H1 (cell line): ENCODE measurements around the gene TTC28. TPM values are rescaled to one million over a fixed set of nuclear protein-coding genes. Genes with fewer than 3 reads are reported as not detected.

Experiments used
- BCL11A ChIP-seq, 2 experiments: IDR thresholded peaks; one replicate each; pipeline ENCODE4 v1.6.1; 2011; ENCODE audit warnings: low read depth in 2 of 2, low read length in 2 of 2, mild to moderate bottlenecking in 2 of 2
- BRCA1 ChIP-seq: IDR thresholded peaks from 2 replicates; pipeline ENCODE4 v1.6.1; 2012; ENCODE audit warnings: low read depth, low read length, improper control_type of control experiment
- KDM1A ChIP-seq: fragments of 200-600, 300-600 bp; sonication (generic); IDR thresholded peaks from 2 replicates; pipeline ENCODE4 v1.7.1; 2016; ENCODE audit warnings: mild to moderate bottlenecking, low read length, borderline replicate concordance
- NANOG ChIP-seq: IDR thresholded peaks from 2 replicates; pipeline ENCODE4 v1.6.1; 2011; ENCODE audit warnings: low read length, low read depth, mild to moderate bottlenecking, inconsistent platforms; ENCODE audit not compliant: insufficient read depth, poor library complexity, severe bottlenecking
- POLR2A ChIP-seq, 2 experiments: IDR thresholded peaks; 1 replicate in 1 of 2; 2 replicates in 1 of 2; pipeline ENCODE4 v1.6.1; 2011; ENCODE audit warnings: low read depth in 2 of 2, low read length in 2 of 2, mild to moderate bottlenecking in 2 of 2; ENCODE audit errors: control extremely low read depth in 1 of 2
- polyA plus RNA-seq, 7 experiments: library from polyadenylated mRNA; depleted of rRNA in 3 of 7; stranded (reverse) in 5 of 7; unstranded in 2 of 7; fragments of >200 nt in 5 of 7; fragments of 200-250 nt in 2 of 7; gene quantifications; 1 replicate in 5 of 7; 2 replicates in 1 of 7; 4 replicates in 1 of 7; pipeline versions ENCODE4 v1.2.1 to v1.2.3, GENCODE V29; 2011 to 2013; ENCODE audit warnings: missing spikeins in 2 of 7, mixed read lengths in 2 of 7
- total RNA-seq: library from RNA; stranded (reverse); fragmentation: NEBNext Ultra II Directional; extraction: Animal tissue kit (Norgen Biotek cat#: 25700); gene quantifications from 2 replicates; pipeline ENCODE4 v1.2.1, GENCODE V29; 2021

The TTC28 gene
- total and polyA plus RNA-seq, 2 of the 8 experiments (the other 6 are each of a cell fraction or from before 2014, with no cell fraction given) = 2.6 to 12.6 TPM

GRCh38 chr22:28419919-28420318 is 259.7 kb downstream of the TTC28 start (continued):
- no peak for TF ChIP-seq BCL11A (IDR thresholded peaks at IDR 0.05; ENCODE audit: low read depth in 2 of 2, low read length in 2 of 2)
- TF ChIP-seq KDM1A = no peak
- no peak for TF ChIP-seq NANOG
- no peak for TF ChIP-seq BRCA1
- no peak for TF ChIP-seq POLR2A (IDR thresholded peaks at IDR 0.05; ENCODE audit: control extremely low read depth in 1 of 2, low read depth in 2 of 2, low read length in 2 of 2)
- TF ChIP-seq, all 59 proteins: peak for 0
